WTC11 (cell line): ENCODE measurements around the gene CACNA1B. TPM values are rescaled to one million over a fixed set of nuclear protein-coding genes. Genes with fewer than 3 reads are reported as not detected.

Source experiments
- ATAC-seq: fragments of 200-7000 bp; cut with Tn5 transposase; 2 replicates; pipeline ENCODE4 v1.10.0; 2021; ENCODE audit warnings: mild to moderate bottlenecking, moderate library complexity
- CTCF ChIA-PET: fragments of 300-600 bp; sonication (Branson Sonifier 250); formaldehyde crosslinking; loops from one replicate; lab custom pipeline; 2021; ENCODE audit warnings: antibody characterized with exemption; lab: Charles Lee
- POLR2A ChIA-PET: fragments of 350-600 bp; sonication (Branson Sonifier 250); formaldehyde crosslinking; loops from one replicate; lab custom pipeline; 2021; ENCODE audit warnings: antibody characterized with exemption; lab: Charles Lee
- DNase-seq: peaks from one replicate; pipeline ENCODE4 v3.0.0; 2021; ENCODE audit warnings: low spot score
- H3K27ac Mint-ChIP-seq: 2 replicates; pipeline ENCODE4 v1.8.0; 2021; ENCODE audit warnings: mixed read lengths
- H3K27me3 Mint-ChIP-seq: 2 replicates; pipeline ENCODE4 v1.8.0; 2021; ENCODE audit warnings: low read depth, mild to moderate bottlenecking, moderate library complexity, mixed read lengths
- H3K36me3 Mint-ChIP-seq: 2 replicates; pipeline ENCODE4 v1.8.0; 2021; ENCODE audit warnings: mixed read lengths
- H3K4me1 Mint-ChIP-seq: 2 replicates; pipeline ENCODE4 v1.8.0; 2022; ENCODE audit warnings: mixed read lengths
- H3K4me3 Mint-ChIP-seq: 2 replicates; pipeline ENCODE4 v1.8.0; 2021; ENCODE audit warnings: mild to moderate bottlenecking, moderate library complexity, mixed read lengths
- H3K9me3 Mint-ChIP-seq: 2 replicates; pipeline ENCODE4 v1.8.0; 2021; ENCODE audit warnings: mixed read lengths
- ATF1 ChIP-seq: sonication (generic); formaldehyde crosslinking; IDR thresholded peaks from 2 replicates; pipeline ENCODE4 v1.8.1; 2023; ENCODE audit warnings: mild to moderate bottlenecking, moderate library complexity, missing genetic modification reagents
- CBFB ChIP-seq: sonication (generic); formaldehyde crosslinking; IDR thresholded peaks from 2 replicates; pipeline ENCODE4 v1.8.1; 2022; ENCODE audit warnings: mild to moderate bottlenecking, low read depth, missing genetic modification reagents
- EMX1 ChIP-seq: fragments of 250-450 bp; sonication (Bioruptor Pico); IDR thresholded peaks from 2 replicates; pipeline ENCODE4 v1.8.0; 2021; ENCODE audit warnings: mild to moderate bottlenecking
- ERG ChIP-seq: fragments of 250-450 bp; sonication (Bioruptor Pico); IDR thresholded peaks from 2 replicates; pipeline ENCODE4 v1.8.0; 2021; ENCODE audit warnings: mild to moderate bottlenecking
- GABPB1 ChIP-seq: sonication (generic); formaldehyde crosslinking; IDR thresholded peaks from 2 replicates; pipeline ENCODE4 v1.8.1; 2023; ENCODE audit warnings: mild to moderate bottlenecking, missing genetic modification reagents
- HMGA2 ChIP-seq: fragments of 250-450 bp; sonication (Bioruptor Pico); IDR thresholded peaks from 2 replicates; pipeline ENCODE4 v1.4.0; 2021; ENCODE audit warnings: mild to moderate bottlenecking, moderate library complexity
- JAZF1 ChIP-seq: fragments of 250-450 bp; sonication (Bioruptor Pico); IDR thresholded peaks from 2 replicates; pipeline ENCODE4 v1.9.0; 2021; ENCODE audit warnings: moderate library complexity, mild to moderate bottlenecking, inconsistent platforms
- JUN ChIP-seq: sonication (generic); formaldehyde crosslinking; IDR thresholded peaks from 2 replicates; pipeline ENCODE4 v1.8.0; 2023; ENCODE audit warnings: mild to moderate bottlenecking, missing genetic modification reagents
- MXD4 ChIP-seq: fragments of 250-450 bp; sonication (Bioruptor Pico); IDR thresholded peaks from 2 replicates; pipeline ENCODE4 v1.8.0; 2021; ENCODE audit warnings: mild to moderate bottlenecking, moderate library complexity, borderline replicate concordance
- MYBL2 ChIP-seq: sonication (generic); formaldehyde crosslinking; IDR thresholded peaks from 2 replicates; pipeline ENCODE4 v1.8.1; 2023; ENCODE audit warnings: mild to moderate bottlenecking, moderate library complexity, missing genetic modification reagents
- NFATC4 ChIP-seq: fragments of 250-450 bp; sonication (Bioruptor Pico); IDR thresholded peaks from 2 replicates; pipeline ENCODE4 v1.9.0; 2021; ENCODE audit warnings: mild to moderate bottlenecking
- NFYB ChIP-seq: sonication (generic); formaldehyde crosslinking; conservative IDR thresholded peaks from 2 replicates; pipeline ENCODE4 v1.8.0; 2022; ENCODE audit warnings: low read depth, missing genetic modification reagents
- RORB ChIP-seq: fragments of 250-450 bp; sonication (Bioruptor Pico); IDR thresholded peaks from 2 replicates; pipeline ENCODE4 v1.9.0; 2021; ENCODE audit warnings: mild to moderate bottlenecking
- SOX15 ChIP-seq: fragments of 250-450 bp; sonication (Bioruptor Pico); IDR thresholded peaks from 2 replicates; pipeline ENCODE4 v1.9.0; 2021; ENCODE audit warnings: mild to moderate bottlenecking
- USF1 ChIP-seq: sonication (generic); formaldehyde crosslinking; IDR thresholded peaks from 2 replicates; pipeline ENCODE4 v1.8.0; 2022; ENCODE audit warnings: mild to moderate bottlenecking, missing genetic modification reagents
- ZNF121 ChIP-seq: sonication (generic); formaldehyde crosslinking; IDR thresholded peaks from 2 replicates; pipeline ENCODE4 v1.8.0; 2023; ENCODE audit warnings: missing genetic modification reagents
- ZNF263 ChIP-seq: sonication (generic); formaldehyde crosslinking; IDR thresholded peaks from 2 replicates; pipeline ENCODE4 v1.8.1; 2022; ENCODE audit warnings: low read depth, mild to moderate bottlenecking, moderate library complexity, missing genetic modification reagents
- ZNF423 ChIP-seq: fragments of 250-450 bp; sonication (Bioruptor Pico); IDR thresholded peaks from 2 replicates; pipeline ENCODE4 v2.1.2; 2022; ENCODE audit warnings: mild to moderate bottlenecking, moderate library complexity
- ZNF512 ChIP-seq: sonication (generic); formaldehyde crosslinking; IDR thresholded peaks from 2 replicates; pipeline ENCODE4 v1.8.1; 2022; ENCODE audit warnings: missing genetic modification reagents, borderline replicate concordance
- ZNF671 ChIP-seq: fragments of 250-450 bp; sonication (Bioruptor Pico); IDR thresholded peaks from 2 replicates; pipeline ENCODE4 v1.8.0; 2021; ENCODE audit warnings: mild to moderate bottlenecking
- total RNA-seq: library from RNA; stranded (reverse); gene quantifications from 3 replicates; pipeline ENCODE4 v1.2.3, GENCODE V29; 2021
- TF ChIP-seq, protein P1 (sequence below): sonication (generic); formaldehyde crosslinking; IDR thresholded peaks from 2 replicates; pipeline ENCODE4 v1.8.0; 2023; ENCODE audit warnings: mild to moderate bottlenecking, missing genetic modification reagents
- TF ChIP-seq, protein P2 (sequence below): fragments of 250-450 bp; sonication (Bioruptor Pico); IDR thresholded peaks from 2 replicates; pipeline ENCODE4 v2.1.2; 2022; ENCODE audit warnings: mild to moderate bottlenecking, moderate library complexity
- TF ChIP-seq, protein P3 (sequence below): sonication (generic); formaldehyde crosslinking; IDR thresholded peaks from 2 replicates; pipeline ENCODE4 v1.8.1; 2023; ENCODE audit warnings: mild to moderate bottlenecking, missing genetic modification reagents, moderate library complexity

Gene CACNA1B
- total RNA-seq, 1 experiment from 2014 or later = 8.4 TPM

DNA sequence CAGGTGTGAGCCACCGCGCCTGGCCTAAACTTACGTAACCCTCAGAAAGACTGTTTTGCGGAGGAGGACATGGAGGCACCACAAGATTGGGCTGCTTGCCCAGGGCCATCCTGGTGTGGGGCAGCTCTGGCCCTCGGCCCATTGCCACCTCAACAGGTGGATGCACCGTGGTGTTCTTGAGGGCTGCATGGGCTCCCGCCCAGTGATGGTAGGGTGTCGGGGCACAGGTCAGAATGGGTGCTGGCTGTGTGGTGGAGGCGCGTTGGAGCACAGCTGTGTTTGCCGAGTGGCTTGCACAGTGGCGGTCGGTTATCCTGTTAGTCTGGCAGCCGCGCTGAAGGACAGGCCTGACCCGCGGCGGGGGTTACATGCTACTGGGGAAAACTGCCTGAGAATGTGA lies 196.9 kb downstream of the CACNA1B start (continued):
- TF ChIP-seq, protein P1, sequence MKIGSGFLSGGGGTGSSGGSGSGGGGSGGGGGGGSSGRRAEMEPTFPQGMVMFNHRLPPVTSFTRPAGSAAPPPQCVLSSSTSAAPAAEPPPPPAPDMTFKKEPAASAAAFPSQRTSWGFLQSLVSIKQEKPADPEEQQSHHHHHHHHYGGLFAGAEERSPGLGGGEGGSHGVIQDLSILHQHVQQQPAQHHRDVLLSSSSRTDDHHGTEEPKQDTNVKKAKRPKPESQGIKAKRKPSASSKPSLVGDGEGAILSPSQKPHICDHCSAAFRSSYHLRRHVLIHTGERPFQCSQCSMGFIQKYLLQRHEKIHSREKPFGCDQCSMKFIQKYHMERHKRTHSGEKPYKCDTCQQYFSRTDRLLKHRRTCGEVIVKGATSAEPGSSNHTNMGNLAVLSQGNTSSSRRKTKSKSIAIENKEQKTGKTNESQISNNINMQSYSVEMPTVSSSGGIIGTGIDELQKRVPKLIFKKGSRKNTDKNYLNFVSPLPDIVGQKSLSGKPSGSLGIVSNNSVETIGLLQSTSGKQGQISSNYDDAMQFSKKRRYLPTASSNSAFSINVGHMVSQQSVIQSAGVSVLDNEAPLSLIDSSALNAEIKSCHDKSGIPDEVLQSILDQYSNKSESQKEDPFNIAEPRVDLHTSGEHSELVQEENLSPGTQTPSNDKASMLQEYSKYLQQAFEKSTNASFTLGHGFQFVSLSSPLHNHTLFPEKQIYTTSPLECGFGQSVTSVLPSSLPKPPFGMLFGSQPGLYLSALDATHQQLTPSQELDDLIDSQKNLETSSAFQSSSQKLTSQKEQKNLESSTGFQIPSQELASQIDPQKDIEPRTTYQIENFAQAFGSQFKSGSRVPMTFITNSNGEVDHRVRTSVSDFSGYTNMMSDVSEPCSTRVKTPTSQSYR (CRISPR knock-in tag) = no peak
- no peak for TF ChIP-seq NFATC4 (CRISPR knock-in tag)
- TF ChIP-seq ZNF263 (CRISPR knock-in tag) = no peak

- Mint-ChIP-seq H3K4me1 (peaks cover 24% of the 10 kb centered on the region), H3K4me3 (no peak overlapping the region), H3K27me3 (no peaks in the 10 kb centered on the region; the same call in 1 of the 2 replicates), H3K36me3 (peaks cover 24% of the 10 kb centered on the region), H3K9me3 (peaks cover 5% of the 10 kb centered on the region), H3K27ac (no peak overlapping the region)
- POLR2A ChIA-PET = no interaction called here
- CTCF ChIA-PET = no interaction called here
- TF ChIP-seq SOX15 = no peak
- TF ChIP-seq, protein P2, sequence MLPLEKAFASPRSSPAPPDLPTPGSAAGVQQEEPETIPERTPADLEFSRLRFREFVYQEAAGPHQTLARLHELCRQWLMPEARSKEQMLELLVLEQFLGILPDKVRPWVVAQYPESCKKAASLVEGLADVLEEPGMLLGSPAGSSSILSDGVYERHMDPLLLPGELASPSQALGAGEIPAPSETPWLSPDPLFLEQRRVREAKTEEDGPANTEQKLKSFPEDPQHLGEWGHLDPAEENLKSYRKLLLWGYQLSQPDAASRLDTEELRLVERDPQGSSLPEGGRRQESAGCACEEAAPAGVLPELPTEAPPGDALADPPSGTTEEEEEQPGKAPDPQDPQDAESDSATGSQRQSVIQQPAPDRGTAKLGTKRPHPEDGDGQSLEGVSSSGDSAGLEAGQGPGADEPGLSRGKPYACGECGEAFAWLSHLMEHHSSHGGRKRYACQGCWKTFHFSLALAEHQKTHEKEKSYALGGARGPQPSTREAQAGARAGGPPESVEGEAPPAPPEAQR (CRISPR knock-in tag) = no peak
- no peak for TF ChIP-seq USF1
- TF ChIP-seq ZNF121 (CRISPR knock-in tag) = no peak
- TF ChIP-seq HMGA2 = no peak
- TF ChIP-seq, protein P3, sequence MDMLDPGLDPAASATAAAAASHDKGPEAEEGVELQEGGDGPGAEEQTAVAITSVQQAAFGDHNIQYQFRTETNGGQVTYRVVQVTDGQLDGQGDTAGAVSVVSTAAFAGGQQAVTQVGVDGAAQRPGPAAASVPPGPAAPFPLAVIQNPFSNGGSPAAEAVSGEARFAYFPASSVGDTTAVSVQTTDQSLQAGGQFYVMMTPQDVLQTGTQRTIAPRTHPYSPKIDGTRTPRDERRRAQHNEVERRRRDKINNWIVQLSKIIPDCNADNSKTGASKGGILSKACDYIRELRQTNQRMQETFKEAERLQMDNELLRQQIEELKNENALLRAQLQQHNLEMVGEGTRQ (CRISPR knock-in tag) = no peak
- TF ChIP-seq RORB (CRISPR knock-in tag) = no peak
- no peak for TF ChIP-seq MYBL2 (CRISPR knock-in tag)
- TF ChIP-seq CBFB (CRISPR knock-in tag) = no peak
- TF ChIP-seq ERG = no peak
- TF ChIP-seq GABPB1 (CRISPR knock-in tag) = no peak
- no peak for TF ChIP-seq JUN (CRISPR knock-in tag)
- TF ChIP-seq JAZF1 (CRISPR knock-in tag) = no peak
- ATAC-seq (no peak), DNase-seq (no peak)
These were observed 197.9 kb downstream of the CACNA1B start for GRCh38 chr9:138075496-138075895.

DNA sequence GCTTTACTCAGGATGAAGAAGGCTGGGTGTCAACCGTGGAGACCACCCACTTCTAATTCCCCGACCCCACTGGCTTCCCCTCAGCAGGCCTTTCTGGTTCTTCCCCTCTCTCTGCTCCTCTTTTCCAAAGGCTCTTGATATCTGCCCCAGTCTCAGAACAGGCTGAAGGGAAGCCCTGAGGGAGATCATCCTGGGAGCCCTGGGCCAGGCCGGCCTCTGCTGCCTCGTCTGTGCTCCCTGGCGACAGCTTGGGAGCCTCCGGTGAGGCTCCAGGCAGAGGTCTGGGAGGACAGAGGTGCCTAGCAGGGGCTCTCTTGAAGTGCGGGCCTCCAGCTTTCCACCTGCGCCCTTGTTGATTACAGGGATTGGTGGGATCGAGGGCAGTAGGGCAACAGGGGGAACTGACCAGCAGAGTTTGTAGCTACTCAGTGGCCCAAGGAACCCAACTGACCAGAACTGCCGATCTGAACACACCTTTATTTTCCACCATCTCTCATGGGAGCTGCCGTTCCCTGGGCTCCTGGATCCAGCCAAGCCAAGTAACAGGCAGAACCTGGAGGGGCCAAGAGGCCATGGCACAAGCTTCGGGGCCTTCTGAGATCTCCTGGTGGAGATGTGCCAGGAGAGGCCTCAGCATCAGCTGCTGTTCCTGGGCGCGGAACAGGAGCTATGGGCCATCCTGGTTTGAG lies 198.5 kb downstream of the CACNA1B start:
- peaks cover 5% of the 10 kb centered on the region for H3K9me3 Mint-ChIP-seq
- H3K36me3 Mint-ChIP-seq = peaks cover 27% of the 10 kb centered on the region
- TF ChIP-seq ZNF671 (CRISPR knock-in tag) (no peak), NFYB (CRISPR knock-in tag) (no peak), ZNF512 (no peak), ATF1 (CRISPR knock-in tag) (no peak), ZNF423 (CRISPR knock-in tag) (no peak), EMX1 (no peak), MXD4 (CRISPR knock-in tag) (no peak)
- TF ChIP-seq, protein P1 (CRISPR knock-in tag) = no peak
- TF ChIP-seq, all 79 proteins: peak for 0
- H3K27me3 Mint-ChIP-seq = no peaks in the 10 kb centered on the region; the same call in 1 of the 2 replicates
- H3K4me3 Mint-ChIP-seq = no peak overlapping the region
- no peak for DNase-seq
- no peak for ATAC-seq
- CTCF ChIA-PET = no interaction called here
- H3K4me1 Mint-ChIP-seq = peaks cover 20% of the 10 kb centered on the region
- POLR2A ChIA-PET = no interaction called here
- no peak overlapping the region for H3K27ac Mint-ChIP-seq
